OCI-LY3 (cell line): Measurements from ENCODE around the gene RFX3.

Source experiments
- H2AFZ ChIP-seq: fragments of 200-600, 300-600 bp; shearing (Covaris generic); 2 replicates; pipeline ENCODE4 v1.6.0; 2014; ENCODE audit warnings: antibody characterized with exemption, low read depth, low read length
- H3K27ac ChIP-seq: fragments of 200-600, 300-600 bp; sonication (generic); 2 replicates; pipeline ENCODE4 v1.5.1; 2014; ENCODE audit warnings: mild to moderate bottlenecking, low read length, moderate library complexity, mixed read lengths
- H3K27me3 ChIP-seq: fragments of 200-600, 300-600 bp; sonication (generic); 2 replicates; pipeline ENCODE4 v1.6.1; 2014; ENCODE audit warnings: low read depth, low read length, mixed read lengths
- H3K36me3 ChIP-seq: fragments of 200-600, 300-600 bp; sonication (generic); replicated peaks from 2 replicates; pipeline ENCODE3; 2014; ENCODE audit warnings: low read depth, low read length, mixed read lengths
- H3K4me1 ChIP-seq: fragments of 300-600, 200-600 bp; sonication (generic); 2 replicates; pipeline ENCODE4 v1.6.1; 2014; ENCODE audit warnings: low read length, mixed read lengths
- H3K4me2 ChIP-seq: fragments of 200-600, 300-600 bp; sonication (generic); 2 replicates; pipeline ENCODE4 v1.6.1; 2014; ENCODE audit warnings: low read length, mixed read lengths
- H3K4me3 ChIP-seq: fragments of 300-600, 200-600 bp; sonication (generic); 2 replicates; pipeline ENCODE4 v1.5.1; 2014; ENCODE audit warnings: antibody characterized with exemption, mild to moderate bottlenecking, low read length, moderate library complexity
- H3K79me2 ChIP-seq: fragments of 300-600, 200-600 bp; shearing (Covaris generic); 2 replicates; pipeline ENCODE4 v1.6.1; 2014; ENCODE audit warnings: mild to moderate bottlenecking, low read length, mixed read lengths
- H3K9ac ChIP-seq: fragments of 300-600, 200-600 bp; shearing (Covaris generic); 2 replicates; pipeline ENCODE4 v1.6.0; 2014; ENCODE audit warnings: mild to moderate bottlenecking, low read length, moderate library complexity
- H3K9me3 ChIP-seq: fragments of 200-600, 300-600 bp; shearing (Covaris generic); 2 replicates; pipeline ENCODE4 v1.6.1; 2014; ENCODE audit warnings: low read length, mixed read lengths; ENCODE audit not compliant: insufficient read depth
- H4K20me1 ChIP-seq: fragments of 200-600, 300-600 bp; sonication (generic); 2 replicates; pipeline ENCODE4 v1.6.1; 2016; ENCODE audit warnings: low read length, mixed read lengths; ENCODE audit not compliant: insufficient read depth
- CTCF ChIP-seq: fragments of 200-600, 300-600 bp; sonication (generic); IDR thresholded peaks from 2 replicates; pipeline ENCODE4 v1.5.1; 2014; ENCODE audit warnings: antibody characterized with exemption, low read length, low read depth
- EZH2phosphoT487 ChIP-seq: fragments of 200-600 bp; shearing (Covaris generic); IDR thresholded peaks from 2 replicates; pipeline ENCODE4 v1.6.1; 2018; ENCODE audit warnings: antibody characterized with exemption, mixed run types, low read depth

RFX3 gene

GRCh38 chr9:3435732-3436131, 90.1 kb downstream of the RFX3 start:
- Histone ChIP-seq H3K79me2 (no peaks in the 10 kb centered on the region), H2AFZ (no peak overlapping the region), H3K36me3 (no peaks in the 10 kb centered on the region), H3K4me2 (no peak overlapping the region), H3K4me3 (no peak overlapping the region), H3K9me3 (no peaks in the 10 kb centered on the region), H4K20me1 (no peaks in the 10 kb centered on the region), H3K4me1 (no peaks in the 10 kb centered on the region), H3K27ac (no peak overlapping the region), H3K9ac (no peak overlapping the region), H3K27me3 (no peaks in the 10 kb centered on the region)
- TF ChIP-seq CTCF (no peak), EZH2phosphoT487 (no peak)

- Histone ChIP-seq H4K20me1 (no peaks in the 10 kb centered on the region), H3K79me2 (no peaks in the 10 kb centered on the region), H3K9ac (no peak overlapping the region), H3K4me3 (no peak overlapping the region), H3K9me3 (no peaks in the 10 kb centered on the region), H3K4me1 (no peaks in the 10 kb centered on the region), H3K4me2 (no peak overlapping the region), H3K27ac (no peak overlapping the region), H3K36me3 (no peaks in the 10 kb centered on the region), H3K27me3 (no peaks in the 10 kb centered on the region), H2AFZ (no peak overlapping the region)
- TF ChIP-seq CTCF = no peak
- TF ChIP-seq EZH2phosphoT487 = no peak
These were observed 91.2 kb downstream of the RFX3 start for GRCh38 chr9:3434594-3434993.

GRCh38 chr9:3433754-3434153, 92.0 kb downstream of the RFX3 start:
- H3K4me2 ChIP-seq = no peak overlapping the region
- H3K27me3 ChIP-seq = no peaks in the 10 kb centered on the region
- no peaks in the 10 kb centered on the region for H3K36me3 ChIP-seq
- no peaks in the 10 kb centered on the region for H3K9me3 ChIP-seq
- no peaks in the 10 kb centered on the region for H4K20me1 ChIP-seq
- no peak overlapping the region for H3K27ac ChIP-seq
- H3K4me3 ChIP-seq = no peak overlapping the region
- H3K9ac ChIP-seq = no peak overlapping the region
- TF ChIP-seq CTCF = no peak
- no peak for TF ChIP-seq EZH2phosphoT487
- H3K4me1 ChIP-seq = no peaks in the 10 kb centered on the region
- H3K79me2 ChIP-seq = no peaks in the 10 kb centered on the region
- no peak overlapping the region for H2AFZ ChIP-seq

- TF ChIP-seq EZH2phosphoT487 (no peak), CTCF (no peak)
- H3K4me2 ChIP-seq = no peak overlapping the region
- H3K4me1 ChIP-seq = no peaks in the 10 kb centered on the region
- H3K9ac ChIP-seq = no peak overlapping the region
- no peaks in the 10 kb centered on the region for H3K79me2 ChIP-seq
- H3K27ac ChIP-seq = no peak overlapping the region
- no peaks in the 10 kb centered on the region for H3K27me3 ChIP-seq
- H3K9me3 ChIP-seq = no peaks in the 10 kb centered on the region
- no peaks in the 10 kb centered on the region for H3K36me3 ChIP-seq
- H2AFZ ChIP-seq = no peak overlapping the region
- H4K20me1 ChIP-seq = no peaks in the 10 kb centered on the region
- no peak overlapping the region for H3K4me3 ChIP-seq
These were observed 92.7 kb downstream of the RFX3 start for GRCh38 chr9:3433066-3433465.
